CD4-positive, alpha-beta T cell treated with Interleukin-1 beta for 1 hour (primary cell): ENCODE data around the gene KCND2.

Experiments
- DNase-seq, 2 donors: peaks; one replicate each; pipeline ENCODE4 v3.0.0-alpha.2; 2020 to 2022

Gene KCND2

GRCh38 chr7:120412139-120413050 lies 139.4 kb downstream of the KCND2 start:
- no peak for DNase-seq

- DNase-seq = no peak
Measured at GRCh38 chr7:120413164-120413563, 140.2 kb downstream of the KCND2 start.

- no peak for DNase-seq
Measured at GRCh38 chr7:120417244-120417979, 144.4 kb downstream of the KCND2 start.

GRCh38 chr7:120421151-120421651 lies 148.2 kb downstream of the KCND2 start:
- no peak for DNase-seq

GRCh38 chr7:120431016-120431415 lies 158.0 kb downstream of the KCND2 start:
- no peak for DNase-seq

GRCh38 chr7:120436487-120437060 lies 163.6 kb downstream of the KCND2 start:
- DNase-seq = no peak

- no peak for DNase-seq
Measured at GRCh38 chr7:120441850-120442249, 168.9 kb downstream of the KCND2 start.

GRCh38 chr7:120442838-120443237 lies 169.9 kb downstream of the KCND2 start:
- no peak for DNase-seq

GRCh38 chr7:120444650-120445049 lies 171.7 kb downstream of the KCND2 start:
- no peak for DNase-seq

- DNase-seq = no peak
Measured at GRCh38 chr7:120445276-120445675, 172.3 kb downstream of the KCND2 start.

GRCh38 chr7:120452665-120453064 lies 179.7 kb downstream of the KCND2 start:
- no peak for DNase-seq

- DNase-seq = no peak
Measured at GRCh38 chr7:120456699-120457098, 183.7 kb downstream of the KCND2 start.

- DNase-seq = no peak
Measured at GRCh38 chr7:120460949-120461348, 188.0 kb downstream of the KCND2 start.

GRCh38 chr7:120462991-120463390 lies 190.0 kb downstream of the KCND2 start:
- no peak for DNase-seq

GRCh38 chr7:120464104-120464503 lies 191.1 kb downstream of the KCND2 start:
- DNase-seq = no peak

- no peak for DNase-seq
Measured at GRCh38 chr7:120467676-120468075, 194.7 kb downstream of the KCND2 start.

GRCh38 chr7:120468611-120469010 lies 195.6 kb downstream of the KCND2 start:
- no peak for DNase-seq

- DNase-seq = no peak
Measured at GRCh38 chr7:120472892-120473291, 199.9 kb downstream of the KCND2 start.

GRCh38 chr7:120473352-120473751 lies 200.4 kb downstream of the KCND2 start:
- DNase-seq = no peak

- DNase-seq = no peak
Measured at GRCh38 chr7:120475994-120476393, 203.0 kb downstream of the KCND2 start.

- DNase-seq = no peak
Measured at GRCh38 chr7:120480472-120480871, 207.5 kb downstream of the KCND2 start.

- DNase-seq = no peak
Measured at GRCh38 chr7:120480930-120481329, 208.0 kb downstream of the KCND2 start.

- no peak for DNase-seq
Measured at GRCh38 chr7:120486164-120486563, 213.2 kb downstream of the KCND2 start.

- DNase-seq = no peak
Measured at GRCh38 chr7:120502132-120502531, 229.2 kb downstream of the KCND2 start.
